HK-2 (cell line): ENCODE data around the gene WDFY3.

ENCODE experiments used
- DNase-seq: peaks from one replicate; pipeline ENCODE4 v3.0.0-alpha.2; 2018; ENCODE audit not compliant: unreplicated experiment

Gene WDFY3

DNA sequence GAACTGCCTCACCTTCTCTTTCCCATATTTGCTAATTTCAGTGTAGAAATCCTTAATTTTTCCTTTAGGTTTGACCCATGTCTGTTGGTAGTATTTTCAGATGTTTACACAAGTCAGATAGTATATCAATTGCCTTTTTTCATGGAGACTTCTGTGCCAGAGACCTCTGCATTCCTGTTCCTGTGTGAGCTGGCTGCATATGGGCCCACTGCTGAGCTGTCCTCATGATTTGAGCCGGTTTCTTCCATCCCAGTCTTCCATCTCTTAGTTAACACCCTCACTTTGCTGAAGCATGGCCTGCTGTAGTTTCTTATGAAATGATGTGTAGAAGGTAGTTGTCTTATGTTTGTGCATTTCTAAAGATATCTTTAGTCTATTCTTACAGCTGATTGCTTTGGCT lies 343.5 kb downstream of the WDFY3 start:
- no peak for DNase-seq
